Hematopoietic multipotent progenitor cell (in vitro differentiated cells): Measurements from ENCODE around the gene LAIR2. TPM values are rescaled to one million over a fixed set of nuclear protein-coding genes. Genes with fewer than 3 reads are reported as not detected.
"Not testable (repeated sequence)": the region's sequence is repeated elsewhere in the genome, so short reads cannot be mapped to it uniquely, and the experiment has no call there.

Experiments
- DNase-seq, 3 donors: peaks; one replicate each; pipeline ENCODE4 v3.0.0-alpha.2; 2011 to 2015; ENCODE audit warnings: low read depth in 2 of 3, low spot score in 2 of 3
- total RNA-seq: library from RNA; depleted of rRNA; stranded (reverse); fragments of >200 nt; gene quantifications from one replicate; pipeline ENCODE4 v1.2.3, GENCODE V29; 2012

The LAIR2 gene
- total RNA-seq, 1 donor, result not detected

GRCh38 chr19:54464044-54464629, 38.5 kb upstream of the LAIR2 start:
- DNase-seq, result peak; percentile 68 to 92 (median 91)

DNA sequence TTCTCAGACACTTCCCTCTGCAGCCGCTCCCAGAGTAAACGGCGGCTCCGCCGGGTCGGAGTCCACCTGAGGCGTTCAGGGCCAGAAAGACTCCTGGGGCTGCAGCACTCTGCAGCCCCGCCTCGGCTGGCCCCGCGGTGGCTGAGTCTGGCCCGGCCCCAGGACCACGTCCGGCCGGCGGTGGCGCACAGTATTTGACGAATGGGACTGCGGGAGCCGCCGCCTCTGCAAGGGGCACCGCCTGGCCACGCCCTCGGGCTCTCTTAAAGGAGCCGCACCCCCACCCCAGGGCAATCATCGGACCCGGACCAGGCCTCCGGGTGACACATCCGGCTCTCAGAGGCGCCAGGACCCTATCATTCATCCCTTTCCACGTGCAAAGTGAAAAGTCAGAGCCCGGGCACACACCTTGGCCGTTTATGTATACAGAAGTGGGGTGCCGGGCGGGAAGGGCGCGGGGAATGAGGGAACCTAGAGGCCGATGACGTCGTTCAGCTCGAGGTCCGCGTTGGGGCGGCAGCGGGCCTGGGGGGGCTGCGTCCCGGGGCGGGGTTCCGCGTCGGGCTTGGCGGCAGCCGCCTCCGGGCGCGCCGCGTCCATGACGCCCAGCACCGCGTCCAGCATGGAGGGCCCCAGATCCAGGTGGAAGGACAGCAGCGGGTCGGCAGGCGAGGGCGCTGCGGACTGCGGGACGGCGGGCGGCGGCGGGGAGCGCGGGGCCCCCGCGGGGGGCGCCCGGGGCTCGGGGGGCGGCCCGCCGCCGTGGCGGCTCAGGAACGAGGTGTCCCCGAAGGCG, 37.8 kb upstream of the LAIR2 start:
- peak in 2 of 3 donors; percentile 85 to 89 for DNase-seq

DNA sequence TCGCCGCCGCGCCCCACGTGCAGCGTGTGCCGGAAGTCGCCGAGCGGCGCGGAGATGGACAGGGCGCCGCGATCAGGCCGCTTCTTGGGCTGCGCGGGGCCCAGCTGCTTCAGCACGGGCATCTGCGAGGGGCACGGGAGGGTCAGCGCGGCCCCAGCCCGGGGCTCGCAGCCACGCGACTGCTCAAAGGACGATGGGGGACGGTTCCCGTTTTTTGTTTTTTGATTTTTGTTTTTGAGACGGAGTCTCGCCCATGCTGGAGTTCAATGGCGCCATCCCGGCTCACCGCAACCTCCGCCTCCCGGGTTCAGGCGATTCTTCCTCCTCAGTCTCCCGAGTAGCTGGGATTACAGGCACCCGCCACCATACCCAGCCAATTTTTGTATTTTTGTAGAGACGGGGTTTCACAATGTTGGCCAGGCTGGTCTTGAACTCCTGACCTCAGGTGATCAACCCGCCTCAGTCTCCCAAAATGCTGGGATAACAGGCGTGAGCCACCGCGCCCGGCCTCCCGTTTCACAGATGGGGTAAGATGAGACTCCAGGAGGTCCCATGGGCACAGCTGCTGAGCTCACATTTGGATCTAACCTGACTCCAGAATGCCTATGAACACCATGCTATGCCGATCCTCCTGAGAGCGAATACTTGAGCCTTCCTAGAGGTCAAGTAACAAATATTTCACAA, 37.1 kb upstream of the LAIR2 start:
- DNase-seq, result no peak

DNA sequence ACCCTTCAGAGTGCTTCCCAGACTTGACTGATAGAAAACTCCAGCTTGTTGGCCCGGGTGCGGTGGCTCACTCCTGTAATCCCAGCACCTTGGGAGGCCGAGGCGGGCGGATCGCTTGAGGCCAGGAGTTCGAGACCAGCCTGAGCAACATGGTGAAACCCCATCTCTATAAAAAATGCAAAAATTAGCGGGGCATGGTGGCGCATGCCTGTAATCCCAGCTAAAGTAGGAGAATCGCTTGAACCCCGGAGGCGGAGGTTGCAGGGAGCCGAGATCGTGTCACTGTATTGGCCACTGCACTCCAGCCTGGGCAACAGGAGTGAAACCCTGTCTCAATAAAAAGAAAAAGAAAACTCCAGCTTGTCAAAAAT, 36.5 kb upstream of the LAIR2 start:
- DNase-seq, result not testable (repeated sequence)

GRCh38 chr19:54469496-54469934, 33.1 kb upstream of the LAIR2 start:
- DNase-seq, result no peak

DNA sequence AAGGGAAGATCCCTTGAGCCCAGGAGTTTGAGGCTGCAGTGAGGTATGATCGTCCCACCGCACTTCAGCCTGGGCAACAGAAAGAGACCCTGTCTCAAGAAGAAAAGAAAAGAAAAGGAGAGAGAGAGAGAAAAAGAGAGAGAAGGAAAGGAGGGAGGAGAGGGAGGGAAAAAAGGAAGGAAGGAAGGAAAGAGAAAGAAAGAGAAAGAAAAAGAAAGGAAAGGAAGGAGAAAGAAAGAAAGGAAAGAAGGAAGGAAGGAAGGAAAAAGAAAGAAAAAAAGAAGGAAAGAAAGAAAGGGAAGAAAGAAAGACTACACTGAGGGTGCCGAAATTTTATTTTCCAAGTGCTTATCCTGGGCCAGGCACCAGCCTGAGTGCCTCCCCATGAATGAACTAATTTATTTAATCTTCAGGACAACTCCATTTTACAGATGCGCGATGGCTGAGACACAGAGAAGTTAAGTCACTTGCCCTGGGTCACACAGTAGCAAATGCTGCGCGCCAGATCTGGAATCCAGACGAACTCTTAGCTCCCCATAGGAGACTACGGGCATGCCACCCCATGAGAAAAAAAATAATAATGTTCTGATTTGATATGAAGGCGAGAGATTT, 32.2 kb upstream of the LAIR2 start:
- DNase-seq, result no peak

- DNase-seq, result peak in 2 of 3 donors; percentile 34 to 38
These were observed 31.4 kb upstream of the LAIR2 start for GRCh38 chr19:54470991-54471782.

DNA sequence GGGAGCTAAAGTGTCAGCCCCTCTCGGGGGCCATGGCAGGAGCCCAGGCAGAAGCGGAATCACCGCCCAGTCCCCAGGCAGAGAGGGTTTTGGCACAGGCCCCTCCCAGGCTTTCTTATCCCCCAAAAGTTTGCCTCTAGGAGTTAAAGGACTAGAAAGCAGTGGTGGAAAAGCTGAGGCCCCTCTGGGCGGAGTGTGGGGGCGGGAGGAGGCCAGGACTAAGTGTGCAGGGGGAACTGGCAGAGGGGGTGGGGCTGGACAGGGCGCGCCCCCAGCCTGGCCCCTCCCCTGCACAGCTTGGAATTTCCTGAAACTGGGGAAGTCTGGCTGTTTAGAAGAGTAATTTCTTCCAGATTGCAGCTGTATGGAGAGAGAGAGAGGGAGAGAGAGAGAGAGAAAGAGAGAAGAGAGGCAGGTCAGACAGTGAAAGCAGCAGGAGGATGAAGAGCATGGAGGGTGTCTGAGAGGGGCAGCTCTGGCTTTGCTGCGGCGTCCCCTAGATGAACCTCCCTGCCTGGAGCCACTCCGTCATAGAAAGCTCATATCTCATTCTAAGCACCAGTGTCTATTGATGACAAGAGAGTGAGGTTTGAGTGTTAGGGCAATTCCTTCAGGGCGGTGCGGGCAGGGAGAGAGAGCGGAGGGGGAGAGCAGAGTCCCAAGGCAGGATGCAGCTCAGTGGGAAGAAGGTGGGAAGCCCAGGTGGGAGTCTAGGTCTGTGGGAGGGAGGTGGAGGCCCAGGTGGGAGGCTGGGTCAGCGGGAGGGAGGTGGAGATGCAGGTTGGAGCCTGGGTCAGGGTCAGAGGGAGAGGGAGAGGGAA, 29.4 kb upstream of the LAIR2 start, which contains the start of gene CDC42EP5:
Gene CDC42EP5 (minus strand): TSS at position 226 of the 821 bp plus-strand sequence. CDS start 7,749 bp downstream, outside the sequence.
- peak in 2 of 3 donors; percentile 36 to 43 for DNase-seq

- no peak for DNase-seq
These were observed 28.7 kb upstream of the LAIR2 start for GRCh38 chr19:54473892-54474372.

DNA sequence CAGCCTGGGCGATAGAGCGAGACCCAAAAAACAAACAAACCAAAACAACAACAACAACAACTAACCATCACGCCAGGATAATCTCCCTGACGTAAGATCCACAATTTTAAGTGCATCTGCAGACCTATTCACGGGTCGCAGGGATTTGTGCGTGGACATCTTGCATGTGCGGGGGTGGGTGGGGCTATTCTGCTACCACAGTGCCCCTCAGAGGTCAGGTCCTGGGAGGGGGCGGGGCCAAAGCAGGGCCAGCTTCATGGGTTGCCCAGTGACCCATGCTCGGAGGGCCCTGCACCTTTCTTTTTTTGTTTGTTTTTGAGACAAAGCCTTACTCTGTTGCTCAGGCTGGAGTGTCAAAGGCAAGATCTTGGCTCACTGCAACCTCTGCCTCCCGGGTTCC, 26.9 kb upstream of the LAIR2 start:
- DNase-seq, result no peak

DNA sequence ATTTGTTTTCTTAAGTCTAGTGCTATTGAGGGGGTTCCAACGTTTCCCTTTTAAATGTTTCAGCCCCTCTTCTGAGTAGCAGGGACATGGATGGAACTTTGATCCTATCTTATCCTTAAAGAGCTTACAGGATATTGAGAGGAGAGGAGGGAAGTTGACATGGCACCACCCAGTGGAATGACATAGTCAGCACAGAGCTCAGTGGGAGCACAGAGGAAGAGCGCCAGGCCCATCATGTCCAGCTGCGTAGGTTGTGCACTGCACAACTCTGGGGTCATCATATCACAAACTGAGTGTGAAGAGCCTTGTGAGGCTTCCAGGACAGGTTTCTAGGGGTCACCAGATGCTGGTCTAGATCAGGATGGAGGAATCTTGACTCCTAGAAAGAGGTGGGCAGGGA, 25.0 kb upstream of the LAIR2 start:
- no peak for DNase-seq

GRCh38 chr19:54478677-54479266, 23.9 kb upstream of the LAIR2 start:
- DNase-seq, result peak in 2 of 3 donors; percentile 57 to 72

- peak in 2 of 3 donors; percentile 32 to 46 for DNase-seq
These were observed 22.6 kb upstream of the LAIR2 start for GRCh38 chr19:54480051-54480450.

GRCh38 chr19:54481326-54481930, 21.2 kb upstream of the LAIR2 start:
- DNase-seq, result peak in 2 of 3 donors; percentile 66 to 70

GRCh38 chr19:54482889-54483288, 19.7 kb upstream of the LAIR2 start:
- peak in 2 of 3 donors; percentile 47 to 79 for DNase-seq

GRCh38 chr19:54484451-54484850, 18.2 kb upstream of the LAIR2 start:
- DNase-seq, result no peak

GRCh38 chr19:54485851-54486250, 16.8 kb upstream of the LAIR2 start:
- DNase-seq, result peak in 1 of 3 donors; percentile 49

- no peak for DNase-seq
These were observed 13.3 kb upstream of the LAIR2 start for GRCh38 chr19:54489341-54489740.
